GM19463 (cell line): ENCODE data around the gene TSPAN16.

Experiments used
- ATAC-seq: cut with Tn5 transposase; IDR thresholded peaks from one replicate; pipeline ENCODE4 v1.9.1; 2021; ENCODE audit warnings: mild to moderate bottlenecking, moderate library complexity; ENCODE audit not compliant: unreplicated experiment

TSPAN16 gene

GRCh38 chr19:11268783-11269267, 27.1 kb upstream of the TSPAN16 start:
- ATAC-seq, result no peak

GRCh38 chr19:11269408-11269807, 26.6 kb upstream of the TSPAN16 start:
- ATAC-seq, result no peak

DNA sequence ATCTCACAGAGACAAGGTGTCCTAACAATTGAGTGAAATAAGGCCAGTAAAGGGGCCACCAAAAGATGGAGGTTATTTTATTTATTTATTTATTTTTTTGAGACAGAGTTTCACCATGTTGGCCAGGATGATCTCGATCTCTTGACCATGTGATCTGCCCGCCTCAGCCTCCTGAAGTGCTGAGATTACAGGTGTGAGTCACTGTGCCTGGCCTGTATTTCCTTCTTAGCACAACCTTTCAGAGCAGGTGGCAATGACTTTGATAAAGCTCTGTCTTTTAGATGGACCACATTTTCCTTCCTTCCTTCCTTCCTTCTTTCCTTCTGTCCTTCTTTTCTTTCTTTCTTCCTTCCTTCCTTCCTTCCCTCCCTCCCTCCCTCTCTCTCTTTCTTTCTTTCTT, 22.7 kb upstream of the TSPAN16 start:
- ATAC-seq, result no peak

- ATAC-seq, result no peak
These were observed 22.0 kb upstream of the TSPAN16 start for GRCh38 chr19:11273989-11274388.

DNA sequence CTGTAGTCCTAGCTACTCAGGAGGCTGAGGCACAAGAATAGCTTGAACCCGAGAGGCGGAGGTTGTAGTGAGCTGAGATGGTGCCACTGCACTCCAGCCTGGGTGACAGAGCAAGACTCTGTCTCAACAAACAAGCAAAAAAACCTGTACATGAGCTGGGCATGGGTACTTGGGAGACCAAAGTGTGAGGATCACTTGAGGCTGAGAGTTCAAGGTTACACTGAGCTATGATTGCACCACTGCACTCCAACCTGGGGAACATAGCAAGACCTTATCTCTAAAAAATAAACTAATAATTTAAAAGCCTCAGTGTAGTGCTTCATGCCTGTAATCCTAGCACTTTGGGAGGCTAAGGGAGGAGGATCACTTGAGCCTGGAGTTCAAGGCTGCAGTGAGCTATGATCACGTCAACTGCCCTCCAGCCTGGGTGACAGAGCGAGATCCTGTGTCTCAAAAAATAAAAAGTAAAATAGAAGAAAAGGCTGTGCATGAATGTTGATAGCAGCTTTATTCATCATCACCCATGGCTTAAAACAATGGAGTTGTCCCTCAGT, 21.4 kb upstream of the TSPAN16 start:
- ATAC-seq, result no peak

DNA sequence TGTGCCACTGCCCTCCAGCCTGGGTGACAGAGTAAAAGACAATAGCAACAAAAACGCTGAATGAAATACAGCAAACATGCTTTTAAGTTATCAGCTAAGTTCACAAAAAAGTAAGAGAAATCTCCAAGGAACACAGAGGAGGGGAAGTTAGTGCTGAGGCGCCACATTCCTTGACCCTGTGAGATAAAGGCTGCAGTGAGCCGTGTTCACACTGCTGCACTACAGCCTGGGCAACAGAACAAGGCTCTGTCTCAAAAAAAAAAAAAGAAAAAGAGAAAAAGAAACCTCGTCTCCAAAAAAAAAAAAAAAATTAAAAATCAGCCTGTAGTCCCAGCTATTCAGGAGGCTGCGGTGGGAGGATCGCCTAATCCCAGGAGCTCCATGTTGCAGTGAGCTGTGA, 17.3 kb upstream of the TSPAN16 start:
- no peak for ATAC-seq

DNA sequence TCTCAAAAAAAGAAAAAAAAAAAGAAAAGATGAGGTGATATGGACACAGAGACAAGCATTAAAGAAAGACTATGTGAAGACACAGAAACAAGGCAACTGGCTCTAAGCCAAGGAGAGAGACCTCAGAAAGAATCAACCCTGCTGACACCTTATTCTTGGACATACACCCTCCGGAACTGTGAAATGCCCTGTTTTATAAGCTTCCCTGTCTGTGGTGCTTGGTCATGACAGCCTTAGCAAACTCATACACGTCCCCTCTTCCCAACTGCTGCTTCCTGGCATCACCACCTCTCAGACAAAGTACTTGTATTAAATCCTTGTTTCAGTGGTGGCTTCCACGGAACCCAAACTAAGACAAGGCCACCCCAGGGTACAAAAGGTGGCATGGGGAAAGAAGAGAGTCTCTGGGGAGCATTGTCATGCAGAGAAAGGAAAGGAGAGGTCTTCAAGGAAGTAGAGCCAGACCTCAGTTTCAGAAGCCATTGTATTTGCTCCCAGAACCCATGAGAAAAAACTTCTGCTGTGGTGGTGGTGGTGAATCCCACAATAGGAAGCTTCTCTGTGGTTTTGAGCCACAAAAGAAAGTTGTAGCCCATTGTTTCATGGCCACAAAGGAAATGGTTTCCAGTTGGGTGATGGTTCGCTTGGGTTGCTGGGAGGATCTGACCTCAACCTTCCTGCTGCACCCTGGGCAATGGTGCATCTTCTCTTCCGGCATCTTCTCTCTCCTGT, 16.3 kb upstream of the TSPAN16 start:
- ATAC-seq, result no peak

DNA sequence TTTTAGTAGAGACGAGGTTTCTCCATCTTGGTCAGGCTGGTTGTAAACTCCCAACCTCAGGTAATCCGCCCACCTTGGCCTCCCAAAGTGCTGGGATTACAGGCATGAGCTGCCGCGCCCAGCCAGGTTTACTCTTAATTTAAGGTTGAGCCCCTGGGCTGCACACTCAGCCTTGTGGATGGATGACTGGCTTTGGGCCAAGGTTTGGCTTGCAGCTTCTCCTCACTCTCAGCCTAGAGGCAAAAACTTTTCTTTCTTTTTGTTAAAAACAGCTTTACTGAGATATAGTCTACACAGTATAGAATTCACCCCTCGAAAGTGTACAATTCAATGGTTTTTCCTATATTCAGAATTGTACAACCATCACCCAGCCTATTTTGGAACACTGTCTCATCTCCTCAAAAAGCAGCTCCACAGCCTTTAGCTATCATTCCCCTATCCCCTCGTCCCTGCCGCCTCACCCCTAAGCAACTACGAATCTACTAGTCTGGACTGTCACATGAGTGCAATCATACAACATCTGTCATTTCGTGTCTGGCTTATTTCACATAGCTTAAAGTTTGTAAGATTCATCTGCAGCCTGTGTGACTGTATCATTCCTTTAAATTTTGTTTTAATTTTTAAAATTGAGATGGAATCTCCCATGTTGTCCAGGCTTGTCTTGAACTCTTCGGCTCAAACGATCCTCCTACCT, 14.5 kb upstream of the TSPAN16 start:
- no peak for ATAC-seq

DNA sequence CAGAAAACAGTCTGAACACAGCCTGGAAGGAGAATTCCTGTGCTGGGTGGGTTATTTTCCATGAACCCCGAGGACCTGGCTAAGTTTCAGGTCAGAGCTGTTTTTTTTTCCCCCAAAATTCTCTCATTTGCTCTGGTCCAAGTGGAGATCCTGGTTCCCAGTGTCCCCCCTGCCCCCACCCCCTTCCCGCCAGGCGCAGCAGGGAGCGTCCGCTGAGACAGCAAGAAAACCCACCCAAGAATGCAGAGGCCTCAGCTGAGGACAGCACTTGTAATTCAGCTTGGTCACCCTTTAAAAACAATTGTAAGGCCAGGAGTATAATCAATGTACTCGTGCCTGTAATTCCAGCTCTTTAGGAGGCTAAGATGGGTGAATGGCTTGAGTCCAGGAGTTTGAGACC, 11.4 kb upstream of the TSPAN16 start:
- no peak for ATAC-seq

DNA sequence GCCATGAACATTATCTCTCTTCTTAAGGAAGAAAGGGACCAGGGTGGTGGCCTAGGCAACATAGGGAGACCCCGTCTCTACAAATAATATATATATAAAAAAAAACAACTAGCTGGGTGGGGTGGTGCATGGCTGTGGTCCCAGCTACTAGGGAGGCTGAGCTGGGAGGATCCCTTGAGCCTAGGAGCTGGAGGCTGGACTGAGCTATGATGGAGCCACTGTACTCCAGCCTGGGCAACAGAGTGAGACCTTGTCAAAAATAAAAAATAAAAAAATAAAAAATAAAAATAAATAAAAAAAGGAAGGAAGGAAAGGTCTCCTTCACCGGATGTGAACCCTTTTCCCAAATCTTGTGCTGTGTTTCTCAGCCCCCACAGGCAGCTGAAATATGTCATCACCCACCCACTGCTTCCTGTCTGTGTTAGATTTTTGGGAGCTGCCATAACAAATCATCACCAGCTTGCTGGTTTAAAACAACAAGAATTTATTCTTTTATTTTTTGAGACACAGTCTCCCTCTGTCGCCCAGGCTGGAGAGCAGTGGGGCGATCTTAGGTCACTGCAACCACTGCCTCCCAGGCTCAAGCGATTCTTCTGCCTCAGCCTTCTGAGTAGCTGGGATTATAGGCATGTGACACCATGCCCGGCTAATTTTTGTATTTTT, 9.5 kb upstream of the TSPAN16 start:
- ATAC-seq, result no peak

GRCh38 chr19:11288349-11288748, 7.6 kb upstream of the TSPAN16 start:
- no peak for ATAC-seq

- no peak for ATAC-seq
These were observed 5.7 kb upstream of the TSPAN16 start for GRCh38 chr19:11290256-11290655.

DNA sequence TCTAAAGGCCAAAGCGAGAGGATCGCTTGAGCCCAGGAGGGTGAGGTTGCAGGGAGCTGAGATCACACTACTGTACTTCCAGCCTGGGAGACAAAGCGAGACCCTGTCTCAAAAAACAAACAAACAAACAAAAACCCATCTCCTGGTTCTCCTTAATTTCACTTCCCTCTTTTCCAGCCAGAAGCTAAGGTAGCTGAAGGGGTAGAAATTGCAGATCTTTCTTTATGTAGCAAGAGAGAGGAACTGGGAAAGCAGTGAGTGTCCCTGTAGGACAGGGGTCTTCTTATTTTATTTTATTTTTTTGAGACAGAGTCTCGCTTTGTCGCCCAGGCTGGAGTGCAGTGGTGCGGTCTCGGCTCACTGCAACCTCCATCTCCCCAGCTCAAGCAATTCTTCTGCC, 4.5 kb upstream of the TSPAN16 start:
- ATAC-seq, result no peak

DNA sequence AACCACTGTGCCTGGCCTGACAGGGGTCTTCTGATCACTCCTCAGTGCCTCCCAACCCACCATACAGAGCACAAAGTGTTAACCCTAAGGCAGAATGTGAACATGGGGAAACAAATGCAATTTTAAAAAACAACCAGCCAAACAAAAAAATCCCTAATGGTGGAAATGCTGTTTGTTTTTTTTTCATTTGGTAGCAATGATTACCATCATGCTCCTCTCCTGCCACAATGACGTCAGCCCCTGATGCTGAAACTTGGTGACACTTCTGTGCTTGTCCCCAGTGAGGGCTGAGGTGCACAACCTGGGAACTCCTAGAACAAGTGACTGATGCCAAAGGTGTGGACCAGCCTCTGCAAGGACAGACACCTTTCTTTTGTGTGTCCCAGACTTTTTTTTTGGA, 4.0 kb upstream of the TSPAN16 start:
- no peak for ATAC-seq

GRCh38 chr19:11293433-11294389, 2.2 kb upstream of the TSPAN16 start:
- ATAC-seq, result no peak

GRCh38 chr19:11295180-11295579, 780 bp upstream of the TSPAN16 start:
- no peak for ATAC-seq

- ATAC-seq, result no peak
These were observed 304 bp downstream of the TSPAN16 start for GRCh38 chr19:11296264-11296663.

DNA sequence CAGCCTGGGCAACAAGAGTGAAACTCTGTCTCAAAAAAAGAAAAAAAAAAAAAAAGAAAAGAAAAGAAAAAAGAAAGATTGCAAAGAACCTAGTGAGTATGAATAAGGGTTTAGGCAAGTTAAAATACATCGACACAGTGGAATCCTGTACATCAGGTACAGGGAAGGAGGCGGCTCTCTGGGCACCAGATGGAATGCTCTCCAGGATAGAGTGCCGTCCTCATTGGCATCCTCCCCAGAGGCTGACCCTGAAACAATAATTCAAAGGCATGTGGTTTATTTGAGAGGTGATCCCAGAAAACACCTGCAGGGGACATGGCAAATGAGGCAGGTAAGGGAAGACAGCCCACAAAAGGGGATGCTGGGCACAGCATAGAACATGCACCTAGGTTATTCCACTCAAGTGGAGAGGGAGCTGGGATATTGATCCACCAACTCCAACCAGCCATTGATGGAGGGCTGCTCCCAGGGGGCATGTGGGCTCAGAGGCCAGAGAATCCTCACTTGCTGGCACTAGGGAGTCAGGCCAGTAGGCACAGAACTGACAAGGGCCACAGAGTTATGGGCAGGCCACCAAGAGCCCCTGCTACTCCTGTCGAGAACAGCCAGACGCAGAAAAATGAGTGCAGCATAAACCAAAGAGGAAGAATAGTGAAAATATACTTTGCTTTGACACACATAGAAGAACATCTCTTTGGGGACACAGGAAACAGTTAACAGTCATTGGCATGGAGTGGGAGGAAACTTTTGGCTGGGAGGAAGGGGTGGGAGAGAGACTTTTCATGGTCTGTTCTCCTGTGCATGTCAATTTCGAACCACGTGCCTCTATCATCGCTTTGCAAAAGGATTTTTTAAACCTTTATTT, 4.2 kb downstream of the TSPAN16 start:
- no peak for ATAC-seq

DNA sequence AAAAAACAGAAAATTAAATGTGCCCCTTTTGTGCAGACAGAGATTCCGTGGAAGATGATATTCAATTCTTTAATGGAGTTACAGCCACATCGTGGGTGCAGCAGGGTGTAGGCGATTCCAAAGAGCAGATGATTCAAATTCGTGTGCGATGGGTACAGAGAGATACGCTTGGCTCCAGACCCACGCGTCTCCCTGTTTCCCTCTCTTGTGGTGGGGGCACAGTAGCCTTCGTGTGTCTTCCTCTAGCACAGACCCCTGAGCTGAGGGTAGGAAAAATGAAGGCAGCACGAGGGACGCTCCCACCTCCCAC, 4.8 kb downstream of the TSPAN16 start:
- ATAC-seq, result no peak

GRCh38 chr19:11304936-11305335, 9.0 kb downstream of the TSPAN16 start:
- ATAC-seq, result no peak
